Activated T-cell treated with anti-CD3 and anti-CD28 coated beads for 1 hour (primary cell): ENCODE results near the gene CDH24.

ENCODE experiments used
- DNase-seq: peaks from one replicate; pipeline ENCODE4 v3.0.0-alpha.2; 2020; ENCODE audit warnings: low read depth

Gene CDH24

GRCh38 chr14:23089498-23090253 lies 32.4 kb upstream of the CDH24 start:
- DNase-seq: no peak

- no peak for DNase-seq
Measured at GRCh38 chr14:23086565-23086964, 29.2 kb upstream of the CDH24 start.

- no peak for DNase-seq
Measured at GRCh38 chr14:23085458-23085857, 28.1 kb upstream of the CDH24 start.

GRCh38 chr14:23080474-23080873 lies 23.2 kb upstream of the CDH24 start:
- no peak for DNase-seq

GRCh38 chr14:23079716-23080115 lies 22.4 kb upstream of the CDH24 start:
- DNase-seq: no peak

GRCh38 chr14:23078692-23079116 lies 21.4 kb upstream of the CDH24 start:
- DNase-seq: no peak

GRCh38 chr14:23077962-23078361 lies 20.6 kb upstream of the CDH24 start:
- no peak for DNase-seq

GRCh38 chr14:23076785-23077408 lies 19.6 kb upstream of the CDH24 start:
- DNase-seq: no peak

GRCh38 chr14:23074906-23075305 lies 17.6 kb upstream of the CDH24 start:
- no peak for DNase-seq

- no peak for DNase-seq
Measured at GRCh38 chr14:23071921-23072539, 14.7 kb upstream of the CDH24 start.

- DNase-seq: peak; percentile 60
Measured at GRCh38 chr14:23071244-23071920, 14.1 kb upstream of the CDH24 start.

GRCh38 chr14:23070262-23071129 lies 13.2 kb upstream of the CDH24 start:
- DNase-seq: no peak

- DNase-seq: no peak
Measured at GRCh38 chr14:23069413-23069806, 12.1 kb upstream of the CDH24 start.

- peak; percentile 51 for DNase-seq
Measured at GRCh38 chr14:23068789-23069412, 11.6 kb upstream of the CDH24 start.

- DNase-seq: no peak
Measured at GRCh38 chr14:23067847-23068788, 10.8 kb upstream of the CDH24 start.

GRCh38 chr14:23066855-23067744 lies 9.8 kb upstream of the CDH24 start:
- DNase-seq: no peak

- no peak for DNase-seq
Measured at GRCh38 chr14:23066368-23066767, 9.0 kb upstream of the CDH24 start.

GRCh38 chr14:23063601-23064000 lies 6.3 kb upstream of the CDH24 start:
- no peak for DNase-seq

- DNase-seq: no peak
Measured at GRCh38 chr14:23062002-23062401, 4.7 kb upstream of the CDH24 start.
